Osteoblast (primary cell): ENCODE results near the gene CLCNKA. TPM values are rescaled to one million over a fixed set of nuclear protein-coding genes. Genes with fewer than 3 reads are reported as not detected.
A peak's percentile ranks its signal among the peaks of the same experiment; 100 is the strongest.

Source experiments
- DNase-seq: peaks from one replicate; pipeline ENCODE4 v3.0.0; 2011; ENCODE audit warnings: low spot score, mixed read lengths; ENCODE audit not compliant: insufficient read length; ENCODE audit errors: missing footprints
- H2AFZ ChIP-seq: 2 replicates; pipeline ENCODE4 v1.6.0; 2011; ENCODE audit warnings: mild to moderate bottlenecking, low read length
- H3K27ac ChIP-seq: 2 replicates; pipeline ENCODE4 v1.5.1; 2011; ENCODE audit warnings: mild to moderate bottlenecking, low read depth, low read length, moderate library complexity
- H3K27me3 ChIP-seq: 2 replicates; pipeline ENCODE4 v1.6.0; 2012; ENCODE audit warnings: mild to moderate bottlenecking, control low read depth, inconsistent platforms, low read length, moderate library complexity; ENCODE audit not compliant: insufficient read depth
- H3K36me3 ChIP-seq: 2 replicates; pipeline ENCODE4 v1.5.1; 2011; ENCODE audit warnings: mild to moderate bottlenecking, low read length, control low read depth, moderate library complexity; ENCODE audit not compliant: insufficient read depth
- H3K4me1 ChIP-seq: 2 replicates; pipeline ENCODE4 v1.5.1; 2011; ENCODE audit warnings: mild to moderate bottlenecking, low read length, control low read depth, moderate library complexity; ENCODE audit not compliant: insufficient read depth
- H3K4me2 ChIP-seq: 2 replicates; pipeline ENCODE4 v1.6.0; 2011; ENCODE audit warnings: mild to moderate bottlenecking, low read length; ENCODE audit not compliant: insufficient read depth
- H3K4me3 ChIP-seq: fragments of 200-600 bp; sonication (generic); 3 replicates; pipeline ENCODE4 v1.5.1; 2012; ENCODE audit warnings: mild to moderate bottlenecking, low read length, inconsistent platforms; ENCODE audit not compliant: insufficient read depth
- H3K79me2 ChIP-seq: 2 replicates; pipeline ENCODE4 v1.6.0; 2012; ENCODE audit warnings: mild to moderate bottlenecking, low read length, control low read depth, inconsistent platforms; ENCODE audit not compliant: insufficient read depth
- H3K9me3 ChIP-seq: 2 replicates; pipeline ENCODE4 v1.5.1; 2011; ENCODE audit warnings: low read depth, low read length, control low read depth
- H4K20me1 ChIP-seq: 2 replicates; pipeline ENCODE4 v1.6.0; 2012; ENCODE audit warnings: mild to moderate bottlenecking, low read length, control low read depth; ENCODE audit not compliant: insufficient read depth
- CTCF ChIP-seq: IDR thresholded peaks from 2 replicates; pipeline ENCODE4 v1.5.1; 2011; ENCODE audit warnings: mild to moderate bottlenecking, low read depth, low read length, moderate library complexity; ENCODE audit errors: extremely low read depth
- small RNA-seq: library from RNA; depleted of rRNA; stranded (forward); fragments of <200 nt; gene quantifications from one replicate; pipeline ENCODE3, GENCODE V24; 2012
- total RNA-seq: library from RNA; depleted of rRNA; stranded (reverse); fragments of >200 nt; gene quantifications from 2 replicates; pipeline ENCODE4 v1.2.3, GENCODE V29; 2012

CLCNKA gene
- total RNA-seq, 1 donor, result not detected

GRCh38 chr1:16082283-16083038, 60.6 kb downstream of the CLCNKA start:
- DNase-seq, result peak; percentile 97

GRCh38 chr1:16083486-16083885, 61.6 kb downstream of the CLCNKA start:
- Histone ChIP-seq H3K27me3 (no peaks in the 10 kb centered on the region), H3K79me2 (no peaks in the 10 kb centered on the region), H3K9me3 (no peaks in the 10 kb centered on the region), H3K27ac (no peak overlapping the region), H3K4me2 (no peak overlapping the region), H4K20me1 (no peaks in the 10 kb centered on the region), H3K4me1 (peaks cover 7% of the 10 kb centered on the region), H3K4me3 (no peak overlapping the region), H3K36me3 (no peaks in the 10 kb centered on the region), H2AFZ (no peak overlapping the region)
- TF ChIP-seq CTCF, result no peak
- DNase-seq, result peak; percentile 29

More at GRCh38 chr1:16082283-16083038, 60.6 kb downstream of the CLCNKA start:
- H2AFZ ChIP-seq, result no peak overlapping the region
- H3K4me3 ChIP-seq, result no peak overlapping the region
- TF ChIP-seq CTCF, result peak; percentile 93
- no peaks in the 10 kb centered on the region for H3K27me3 ChIP-seq
- H3K79me2 ChIP-seq, result no peaks in the 10 kb centered on the region
- no peak overlapping the region for H3K4me2 ChIP-seq
- H4K20me1 ChIP-seq, result no peaks in the 10 kb centered on the region
- no peak overlapping the region for H3K27ac ChIP-seq
- H3K4me1 ChIP-seq, result no peaks in the 10 kb centered on the region
- no peaks in the 10 kb centered on the region for H3K36me3 ChIP-seq
- H3K9me3 ChIP-seq, result no peaks in the 10 kb centered on the region

Small RNA genes lying within 50 kb of the gene (small RNA-seq; reads per million reads assigned to genes)
- not detected for gene AL355994.1
- not detected for gene AL355994.5

Other genes starting within 250 kb of the CLCNKA start
- 1.1 and 1.5 TPM in 2 replicates for gene UQCRHL, start 214.4 kb upstream of the CLCNKA start, total RNA-seq
- 21.0 and 24.8 TPM in 2 replicates for gene SPEN, start 174.3 kb upstream of the CLCNKA start, total RNA-seq
- gene ZBTB17, start 45.9 kb upstream of the CLCNKA start, total RNA-seq, result 25.0 and 29.7 TPM in 2 replicates
- gene SRARP, start 17.8 kb upstream of the CLCNKA start, total RNA-seq, result not detected in 2 replicates
- gene HSPB7, start 4.0 kb upstream of the CLCNKA start, total RNA-seq, result 4.1 and 6.9 TPM in 2 replicates
- gene CLCNKB, start 21.7 kb downstream of the CLCNKA start, total RNA-seq, result 0.29 and 0.36 TPM in 2 replicates
- 0.36 TPM in 1 of 2 replicates, not detected in the other for gene FAM131C, start 51.6 kb downstream of the CLCNKA start, total RNA-seq
- gene EPHA2, start 134.0 kb downstream of the CLCNKA start, total RNA-seq, result 13.3 and 21.0 TPM in 2 replicates
- 5.9 and 6.5 TPM in 2 replicates for gene ARHGEF19, start 190.6 kb downstream of the CLCNKA start, total RNA-seq
- 9.4 and 14.1 TPM in 2 replicates for gene CPLANE2, start 215.1 kb downstream of the CLCNKA start, total RNA-seq